Measurements from ENCODE around the gene NRROS. TPM values are rescaled to one million over a fixed set of nuclear protein-coding genes. Genes with fewer than 3 reads are reported as not detected.

The NRROS gene
- total RNA-seq, 2 donors from 2014 or later, result 8.0 to 10.6 TPM

DNA sequence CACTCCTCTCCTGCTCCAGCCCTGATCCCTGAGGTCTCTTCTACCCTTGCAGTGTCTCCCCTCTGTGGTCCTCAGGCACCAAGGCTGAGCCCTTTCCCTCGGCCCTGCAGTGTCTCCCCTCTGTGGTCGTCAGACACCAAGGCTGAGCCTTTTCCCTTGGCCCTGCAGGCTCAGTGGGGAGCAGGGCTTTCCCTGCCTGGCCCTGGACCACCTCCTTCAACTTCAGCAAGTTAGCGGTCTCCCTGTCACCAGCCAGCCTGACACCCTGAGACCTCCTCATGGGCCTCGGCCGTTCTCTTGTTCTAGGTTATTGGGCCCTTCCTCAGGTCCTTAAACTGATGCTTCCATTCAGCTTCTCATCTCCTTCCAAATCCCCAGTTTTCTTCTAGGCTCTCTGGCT is 4.3 kb downstream of the NRROS start:
- no peak for DNase-seq (ENCODE audit: low spot score)
- intact Hi-C loops (cut with DNase I), result no loop called here

DNA sequence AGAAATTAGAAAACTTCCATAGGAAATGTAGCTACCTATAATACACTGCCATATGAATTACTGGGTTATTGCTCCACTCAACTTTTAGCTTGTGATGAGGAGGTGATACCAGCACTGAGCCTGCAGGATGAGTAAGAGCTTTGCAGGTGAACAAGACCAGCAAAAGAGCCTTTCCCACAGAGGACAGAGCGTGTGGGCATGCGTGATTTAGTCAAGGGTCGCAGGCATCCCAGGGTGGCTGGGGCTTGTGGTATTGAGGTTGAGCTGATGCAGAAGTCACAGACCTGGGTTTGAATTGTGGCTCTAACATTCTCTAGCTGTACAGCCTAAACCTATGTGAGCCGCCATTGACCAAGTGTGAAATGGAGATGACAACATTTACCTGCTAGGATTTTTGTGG is 5.6 kb downstream of the NRROS start:
- intact Hi-C loops (cut with DNase I), result no loop called here
- no peak for DNase-seq (ENCODE audit: low spot score)

DNA sequence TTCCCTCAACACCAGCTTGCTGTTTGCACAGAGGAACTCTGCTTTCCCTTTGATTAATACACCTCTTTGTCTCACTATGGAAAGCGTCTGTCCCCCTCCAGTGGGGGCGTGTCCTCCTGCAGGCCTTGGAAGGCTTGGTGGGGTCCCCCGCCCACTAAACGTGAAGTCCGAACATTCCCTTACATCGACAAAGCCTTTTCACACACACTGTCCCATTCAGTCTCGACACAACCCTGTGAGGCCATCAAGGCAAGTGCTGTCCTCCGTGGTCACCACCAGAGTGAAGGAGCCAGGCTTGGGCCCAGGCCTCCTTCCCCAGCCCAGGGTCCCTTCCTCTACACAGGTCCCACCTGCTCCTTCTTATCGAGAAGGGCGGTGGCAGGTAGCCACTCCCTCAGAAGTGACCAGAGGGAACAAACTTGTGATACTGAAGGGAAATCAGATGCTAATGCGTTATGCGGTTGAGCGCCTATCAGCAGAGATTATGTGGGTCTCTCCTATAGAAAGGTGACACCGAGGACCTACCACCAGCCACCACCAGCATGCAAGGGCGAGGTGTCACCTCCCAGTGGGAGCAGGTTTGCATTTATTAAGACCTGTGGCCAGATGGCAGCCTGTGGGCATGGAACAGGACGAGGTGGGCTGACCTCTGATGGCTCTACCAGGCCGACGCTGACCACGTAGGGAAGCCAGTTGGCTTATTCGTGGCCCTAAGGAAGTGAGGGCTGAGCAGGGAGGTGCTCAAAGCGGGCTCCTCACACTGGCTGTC is 6.6 kb downstream of the NRROS start:
- DNase-seq (ENCODE audit: low spot score), result peak; percentile 61
- intact Hi-C loops (cut with DNase I), result no loop called here

DNA sequence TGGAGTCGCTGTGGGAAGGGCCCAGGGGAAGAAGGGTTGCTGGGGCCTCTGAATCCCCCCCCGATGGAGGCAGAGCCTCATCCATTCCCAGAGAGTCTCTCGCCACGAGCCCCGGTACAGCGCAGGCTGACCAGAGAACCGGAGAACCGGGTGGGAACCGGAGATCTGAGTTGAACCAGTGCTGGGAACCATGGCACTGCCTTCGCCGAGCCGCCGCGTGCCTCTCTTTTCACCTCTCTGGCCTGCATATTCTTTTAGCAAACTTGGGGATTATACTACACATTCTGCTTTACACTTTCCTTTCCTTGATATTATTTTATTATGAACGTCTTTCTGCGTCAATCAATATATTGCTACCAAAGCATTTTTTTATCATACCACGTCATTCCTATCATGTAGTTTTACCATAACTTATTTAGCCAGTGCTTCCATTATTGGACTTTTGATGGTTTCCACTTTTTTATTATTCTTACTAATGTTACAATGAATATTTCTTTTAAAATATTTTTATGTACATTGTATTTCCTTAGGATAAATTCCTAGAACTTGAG is 7.2 kb downstream of the NRROS start:
- intact Hi-C loops (cut with DNase I), result no loop called here
- DNase-seq (ENCODE audit: low spot score), result no peak

DNA sequence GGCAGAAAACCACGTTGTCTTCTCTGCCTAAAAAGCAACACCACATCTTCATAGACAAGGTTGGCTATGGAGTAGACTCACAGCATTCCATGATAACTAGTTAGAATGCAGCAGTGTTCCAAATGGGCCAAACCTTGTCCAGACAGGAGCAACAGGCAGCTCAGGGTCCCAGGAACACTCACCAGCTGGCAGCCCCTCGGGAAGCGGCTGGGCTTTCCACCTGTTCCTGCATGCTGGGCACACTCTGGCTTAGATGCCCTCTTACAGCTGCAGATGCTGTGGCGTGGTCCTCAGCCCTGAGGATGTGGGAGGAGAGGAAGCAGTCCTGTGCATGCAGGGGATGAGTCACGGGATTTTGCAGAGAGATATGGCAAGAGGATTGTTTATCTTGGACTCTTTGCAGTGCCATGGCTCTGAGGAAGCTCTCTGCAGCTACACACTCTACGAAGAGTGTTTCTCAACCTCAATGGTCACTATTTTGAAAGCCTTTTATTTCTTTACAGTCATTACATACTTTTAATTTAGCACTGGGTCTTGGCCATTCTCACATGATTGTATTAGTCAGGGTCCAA is 11.3 kb downstream of the NRROS start:
- DNase-seq (ENCODE audit: low spot score), result peak; percentile 89
- intact Hi-C loops (cut with DNase I), result no loop called here

DNA sequence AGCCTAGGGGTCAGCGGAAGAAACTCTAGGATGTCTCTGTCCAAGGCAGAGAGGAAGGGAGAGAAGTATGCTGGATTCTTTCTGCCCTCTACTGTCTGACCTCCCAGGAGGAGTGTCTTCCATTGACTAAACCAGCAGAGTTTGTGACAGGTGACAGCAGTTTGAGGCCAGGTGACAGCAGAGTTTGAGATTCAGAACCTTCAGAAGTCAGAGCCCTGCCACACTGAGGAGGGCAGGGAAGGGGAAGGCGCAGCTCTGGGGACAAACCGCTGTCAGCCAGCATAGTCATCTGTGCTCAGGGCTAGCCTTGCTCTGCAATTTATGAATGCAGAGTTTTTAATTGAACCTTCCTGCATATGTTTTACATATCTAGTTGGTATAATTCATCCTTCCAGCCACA is 12.3 kb downstream of the NRROS start:
- no peak for DNase-seq (ENCODE audit: low spot score)
- intact Hi-C loops (cut with DNase I), result no loop called here

DNA sequence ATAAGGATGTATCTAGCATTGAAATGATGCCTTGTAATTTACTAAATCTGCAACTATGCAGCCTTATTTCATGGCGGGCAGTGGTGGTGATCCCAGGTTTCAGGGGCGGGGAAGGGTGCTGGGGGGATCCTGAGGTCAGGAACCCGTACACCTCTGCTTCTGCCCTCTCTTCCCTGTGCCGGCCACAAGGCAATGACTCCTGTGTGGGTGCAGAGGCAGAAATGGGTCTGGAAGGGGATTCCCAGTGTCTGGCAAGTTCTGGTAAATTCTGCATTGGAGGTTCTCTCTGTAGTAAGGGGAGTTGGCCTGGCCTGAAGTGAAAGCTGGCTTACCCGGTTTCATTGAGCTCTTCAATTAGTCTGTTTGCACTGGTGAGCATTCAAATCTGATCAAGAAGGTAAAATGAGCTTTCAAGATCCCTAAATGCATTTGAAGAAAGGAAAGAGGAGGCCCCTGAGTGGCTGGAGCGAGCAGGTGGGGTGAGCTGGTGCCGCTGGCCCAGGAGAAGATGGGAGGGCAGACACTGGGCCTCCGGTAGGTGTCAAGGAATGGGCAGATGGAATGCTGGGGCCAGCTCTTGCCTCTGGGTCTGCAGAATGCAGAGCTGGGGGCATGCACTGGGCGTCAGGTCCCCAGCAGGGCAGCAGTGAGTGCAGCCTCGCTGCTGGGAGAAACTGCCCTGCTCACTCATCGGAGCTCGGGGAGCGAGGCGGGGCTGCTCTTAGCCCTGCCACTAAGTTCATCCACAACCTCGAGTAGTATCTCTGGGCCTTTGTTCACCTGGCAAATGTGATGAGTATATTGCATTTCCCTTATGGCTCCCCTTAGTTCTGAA is 13.7 kb downstream of the NRROS start:
- intact Hi-C loops (cut with DNase I), result no loop called here
- no peak for DNase-seq (ENCODE audit: low spot score)

DNA sequence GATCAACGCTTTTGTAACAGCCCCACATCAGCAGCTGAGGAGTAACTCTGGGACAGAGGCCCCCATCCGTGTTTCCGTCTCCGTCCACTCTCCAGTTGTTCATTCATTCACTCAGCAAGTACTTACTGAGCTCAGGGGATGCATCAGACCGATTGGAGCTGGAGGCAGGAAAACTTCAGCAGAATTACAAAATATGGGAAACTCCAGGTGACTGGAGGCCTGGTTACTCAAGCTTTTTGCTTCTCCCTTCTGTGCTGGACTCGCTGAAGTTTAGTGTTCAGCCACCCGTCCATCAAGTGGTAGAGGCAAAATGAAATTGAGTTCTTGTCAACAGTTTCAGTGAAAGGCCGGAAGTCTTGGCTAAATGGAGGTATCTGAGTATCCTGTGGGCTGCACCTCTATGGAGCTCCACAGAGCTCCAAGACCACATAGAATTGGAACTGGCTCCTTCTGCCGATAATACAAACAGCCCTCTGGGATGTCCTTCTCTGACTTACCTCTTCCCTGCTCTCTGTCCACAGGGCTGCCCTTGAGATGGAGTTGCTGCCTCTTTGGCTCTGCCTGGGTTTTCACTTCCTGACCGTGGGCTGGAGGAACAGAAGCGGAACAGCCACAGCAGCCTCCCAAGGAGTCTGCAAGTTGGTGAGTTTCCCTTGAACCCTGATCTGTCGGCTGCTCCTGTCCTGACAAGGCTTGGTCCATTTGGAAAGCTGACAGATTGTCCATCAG is 14.7 kb downstream of the NRROS start:
- DNase-seq (ENCODE audit: low spot score), result peak; percentile 34
- intact Hi-C loops (cut with DNase I), result no loop called here

DNA sequence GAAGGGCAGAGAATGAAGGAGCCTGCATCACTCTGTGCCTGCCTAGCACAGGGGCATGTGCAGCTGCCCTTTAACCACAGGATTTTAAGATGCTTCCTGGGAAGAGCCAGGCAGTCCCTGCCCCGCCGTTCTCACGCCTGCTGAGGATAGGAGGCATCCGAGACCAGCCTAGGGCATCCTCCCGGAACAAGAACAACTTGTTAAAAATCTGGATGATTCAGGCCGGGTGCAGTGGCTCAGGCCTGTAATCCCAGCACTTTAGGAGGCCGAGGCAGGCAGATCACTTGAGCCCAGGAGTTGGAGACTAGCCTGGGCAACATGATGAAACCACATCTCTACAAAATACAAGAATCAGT is 15.2 kb downstream of the NRROS start:
- intact Hi-C loops (cut with DNase I), result no loop called here
- DNase-seq (ENCODE audit: low spot score), result no peak

DNA sequence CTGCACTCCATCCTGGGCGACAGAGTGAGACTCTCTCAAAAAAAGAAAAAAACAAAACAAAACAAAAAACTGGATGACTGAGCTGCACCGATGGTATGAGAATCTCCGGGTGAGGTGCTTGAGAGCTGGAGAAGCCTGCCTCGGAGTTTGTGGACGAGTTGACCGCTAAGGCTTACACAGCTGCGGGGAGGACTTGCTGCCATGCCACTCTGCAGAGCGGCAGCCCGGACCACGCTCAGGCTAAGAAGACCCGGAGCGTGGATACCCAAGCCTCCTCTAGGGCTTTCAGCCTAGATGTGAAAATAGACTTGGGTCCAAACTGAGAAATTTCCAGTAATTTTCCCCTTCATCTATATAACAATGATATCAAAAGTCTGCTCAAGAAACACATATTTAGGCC is 16.0 kb downstream of the NRROS start:
- DNase-seq (ENCODE audit: low spot score), result peak; percentile 67
- intact Hi-C loops (cut with DNase I), result no loop called here

DNA sequence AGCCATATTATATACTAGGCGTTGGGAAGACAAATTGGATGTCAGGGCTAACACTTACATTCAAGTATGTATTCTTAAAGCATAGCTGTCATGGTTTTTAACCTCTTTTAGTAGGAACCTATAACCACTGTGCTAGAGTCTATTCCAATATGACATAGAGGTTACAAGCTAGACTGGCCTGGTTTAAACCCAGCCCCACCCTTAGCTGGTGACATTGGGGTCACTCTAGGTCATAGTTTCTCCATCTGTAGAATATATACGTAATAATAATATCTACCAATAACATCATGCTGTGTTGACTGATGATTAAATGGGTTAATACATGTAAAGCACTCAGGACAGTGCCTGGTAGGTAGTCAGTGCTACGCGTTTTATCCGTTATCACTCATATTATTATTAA is 16.7 kb downstream of the NRROS start:
- no peak for DNase-seq (ENCODE audit: low spot score)

DNA sequence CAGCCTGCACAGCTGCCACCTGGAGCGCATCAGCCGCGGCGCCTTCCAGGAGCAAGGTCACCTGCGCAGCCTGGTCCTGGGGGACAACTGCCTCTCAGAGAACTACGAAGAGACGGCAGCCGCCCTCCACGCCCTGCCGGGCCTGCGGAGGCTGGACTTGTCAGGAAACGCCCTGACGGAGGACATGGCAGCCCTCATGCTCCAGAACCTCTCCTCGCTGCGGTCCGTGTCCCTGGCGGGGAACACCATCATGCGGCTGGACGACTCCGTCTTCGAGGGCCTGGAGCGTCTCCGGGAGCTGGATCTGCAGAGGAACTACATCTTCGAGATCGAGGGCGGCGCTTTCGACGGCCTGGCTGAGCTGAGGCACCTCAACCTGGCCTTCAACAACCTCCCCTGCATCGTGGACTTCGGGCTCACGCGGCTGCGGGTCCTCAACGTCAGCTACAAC is 20.4 kb downstream of the NRROS start:
- intact Hi-C loops (cut with DNase I), result no loop called here
- peak; percentile 78 for DNase-seq (ENCODE audit: low spot score)

More for the DNA sequence above, 16.7 kb downstream of the NRROS start:
- intact Hi-C loops (cut with DNase I), result no loop called here

DNA sequence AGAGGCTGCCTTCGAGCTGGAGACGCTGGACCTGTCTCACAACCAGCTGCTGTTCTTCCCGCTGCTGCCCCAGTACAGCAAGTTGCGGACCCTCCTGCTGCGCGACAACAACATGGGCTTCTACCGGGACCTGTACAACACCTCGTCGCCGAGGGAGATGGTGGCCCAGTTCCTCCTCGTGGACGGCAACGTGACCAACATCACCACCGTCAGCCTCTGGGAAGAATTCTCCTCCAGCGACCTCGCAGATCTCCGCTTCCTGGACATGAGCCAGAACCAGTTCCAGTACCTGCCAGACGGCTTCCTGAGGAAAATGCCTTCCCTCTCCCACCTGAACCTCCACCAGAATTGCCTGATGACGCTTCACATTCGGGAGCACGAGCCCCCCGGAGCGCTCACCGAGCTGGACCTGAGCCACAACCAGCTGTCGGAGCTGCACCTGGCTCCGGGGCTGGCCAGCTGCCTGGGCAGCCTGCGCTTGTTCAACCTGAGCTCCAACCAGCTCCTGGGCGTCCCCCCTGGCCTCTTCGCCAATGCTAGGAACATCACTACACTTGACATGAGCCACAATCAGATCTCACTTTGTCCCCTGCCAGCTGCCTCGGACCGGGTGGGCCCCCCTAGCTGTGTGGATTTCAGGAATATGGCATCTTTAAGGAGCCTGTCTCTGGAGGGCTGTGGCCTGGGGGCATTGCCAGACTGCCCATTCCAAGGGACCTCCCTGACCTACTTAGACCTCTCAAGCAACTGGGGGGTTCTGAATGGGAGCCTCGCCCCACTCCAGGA is 21.1 kb downstream of the NRROS start:
- peak; percentile 78 for DNase-seq (ENCODE audit: low spot score)
- intact Hi-C loops (cut with DNase I), result no loop called here

DNA sequence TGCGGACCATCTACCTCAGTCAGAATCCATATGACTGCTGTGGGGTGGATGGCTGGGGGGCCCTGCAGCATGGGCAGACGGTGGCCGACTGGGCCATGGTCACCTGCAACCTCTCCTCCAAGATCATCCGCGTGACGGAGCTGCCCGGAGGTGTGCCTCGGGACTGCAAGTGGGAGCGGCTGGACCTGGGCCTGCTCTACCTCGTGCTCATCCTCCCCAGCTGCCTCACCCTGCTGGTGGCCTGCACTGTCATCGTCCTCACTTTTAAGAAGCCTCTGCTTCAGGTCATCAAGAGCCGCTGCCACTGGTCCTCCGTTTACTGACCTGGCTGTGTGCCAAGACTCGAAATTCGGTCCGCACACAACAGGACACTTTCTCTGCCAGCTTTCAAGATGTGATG is 21.9 kb downstream of the NRROS start:
- DNase-seq (ENCODE audit: low spot score), result peak; percentile 77
- intact Hi-C loops (cut with DNase I), result no loop called here

DNA sequence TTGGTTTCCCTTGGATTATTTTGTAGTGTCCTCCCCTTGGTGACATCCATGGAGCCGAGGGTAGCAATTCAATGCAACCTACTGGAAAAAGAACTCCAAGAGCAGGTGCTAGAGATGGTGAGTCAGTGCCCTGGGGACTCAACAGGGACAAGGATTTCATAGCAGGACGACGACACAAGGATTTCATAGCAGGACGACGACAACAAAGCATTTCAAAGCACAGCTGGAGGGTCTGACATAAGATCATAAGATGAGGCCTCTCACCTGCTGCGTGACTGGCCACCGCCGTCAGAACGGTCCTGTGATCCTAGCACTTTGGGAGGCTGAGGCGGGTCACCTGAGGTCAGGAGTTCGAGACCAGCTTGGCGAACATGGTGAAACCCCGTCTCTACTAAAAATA is 22.5 kb downstream of the NRROS start:
- intact Hi-C loops (cut with DNase I), result no loop called here
- no peak for DNase-seq (ENCODE audit: low spot score)

DNA sequence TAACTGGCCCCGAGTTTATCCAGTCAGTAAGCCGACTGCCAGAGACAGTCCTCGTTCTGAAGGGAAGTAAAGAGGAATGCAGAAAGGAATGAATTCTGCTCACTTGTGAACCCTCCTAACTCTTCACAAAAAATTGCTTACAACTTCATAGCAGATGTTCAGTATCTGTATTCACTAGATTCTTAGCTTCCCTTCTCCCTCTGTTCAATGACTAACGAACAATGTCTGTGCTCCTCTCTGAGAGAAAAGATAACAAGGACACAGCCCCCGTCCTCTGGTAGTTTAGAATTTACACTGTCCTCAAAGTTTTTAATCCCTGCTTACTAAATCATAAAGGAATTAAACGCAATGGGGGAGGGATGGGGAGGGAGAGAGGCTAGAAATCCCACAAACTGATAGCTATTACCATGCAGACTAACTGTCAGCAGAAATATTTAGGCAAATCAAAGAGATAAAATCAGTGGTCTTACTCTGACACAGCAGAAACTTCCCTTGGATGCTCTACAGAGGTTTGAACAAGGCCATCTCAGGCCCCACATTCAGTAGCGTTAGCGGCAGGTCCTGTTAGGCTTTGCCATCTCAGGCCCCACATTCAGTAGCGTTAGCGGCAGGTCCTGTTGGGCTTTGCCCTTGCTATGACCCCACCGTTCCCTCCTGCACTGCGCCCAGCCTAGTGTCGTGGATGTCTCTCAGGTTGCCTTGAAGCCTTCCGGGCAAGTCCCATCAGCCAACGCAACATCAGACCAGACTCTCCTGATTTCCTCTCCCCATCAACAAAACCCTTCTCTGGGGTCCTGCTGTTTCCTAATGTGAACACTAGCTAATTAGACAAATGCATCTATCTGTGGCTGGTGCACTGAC is 23.4 kb downstream of the NRROS start:
- DNase-seq (ENCODE audit: low spot score), result peak; percentile 55
- intact Hi-C loops (cut with DNase I), result no loop called here

DNA sequence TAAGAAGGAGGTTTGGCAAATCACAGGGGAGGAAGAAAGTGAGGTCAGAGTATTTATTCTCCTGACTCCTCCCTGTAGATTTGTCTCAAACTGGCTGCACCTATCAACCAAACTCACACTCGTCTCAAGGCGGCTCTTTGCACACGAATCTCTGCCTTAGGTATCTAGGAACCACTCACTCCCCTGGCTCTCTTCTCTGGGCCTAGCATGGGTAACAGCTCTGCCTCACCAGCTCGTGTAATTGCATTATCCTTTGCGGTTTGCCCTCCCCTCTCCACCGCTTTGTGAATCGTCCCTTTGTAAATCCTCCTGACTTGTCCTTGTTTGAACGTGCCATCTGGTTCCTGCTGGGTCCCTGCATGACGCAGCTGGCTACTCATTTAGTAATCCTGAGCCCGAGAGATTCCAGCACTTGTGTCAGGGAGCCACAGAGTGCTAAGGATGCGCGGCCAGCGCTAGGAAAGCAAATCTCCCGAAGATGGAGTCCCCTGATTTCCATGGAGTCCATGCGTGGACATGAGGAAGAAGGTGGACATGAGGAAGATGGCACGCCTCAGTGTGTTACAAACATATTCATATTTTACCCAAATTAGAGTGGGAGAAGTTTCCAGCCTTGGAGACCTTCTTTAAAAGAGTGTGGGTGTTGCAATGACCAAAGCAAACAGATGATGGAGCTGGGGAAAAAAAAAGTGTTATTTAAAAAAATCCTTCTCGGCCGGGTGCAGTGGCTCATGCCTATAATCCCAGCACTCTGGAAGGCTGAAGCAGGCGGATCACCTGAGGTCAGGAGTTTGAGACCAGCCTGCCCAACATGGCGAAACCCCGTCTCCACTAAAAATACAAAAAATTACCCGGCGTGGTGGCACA is 26.7 kb downstream of the NRROS start:
- DNase-seq (ENCODE audit: low spot score), result no peak
- intact Hi-C loops (cut with DNase I), result loop anchor here in 1 of 2 donors (5.0 kb wide), 1 partner anchor 644 kb away; no protein-coding TSS in a partner anchor

Data from posterior vena cava (tissue), 2 donors.